GM19240 (cell line): ENCODE results near the gene METAP1.
"Not testable (repeated sequence)": the region's sequence is repeated elsewhere in the genome, so short reads cannot be mapped to it uniquely, and the experiment has no call there.

Experiments
- DNase-seq: peaks from one replicate; pipeline ENCODE4 v3.0.0; 2011; ENCODE audit warnings: low spot score; ENCODE audit not compliant: insufficient read length

The METAP1 gene

GRCh38 chr4:98997166-98997565 is 1.6 kb downstream of the METAP1 start:
- DNase-seq: no peak

- no peak for DNase-seq
These were observed 3.0 kb downstream of the METAP1 start for GRCh38 chr4:98998551-98998950.

- DNase-seq: no peak
These were observed 6.8 kb downstream of the METAP1 start for GRCh38 chr4:99002279-99002678.

GRCh38 chr4:99008051-99008450 is 12.5 kb downstream of the METAP1 start:
- no peak for DNase-seq

- no peak for DNase-seq
These were observed 16.4 kb downstream of the METAP1 start for GRCh38 chr4:99011910-99012309.

GRCh38 chr4:99013402-99013843 is 17.9 kb downstream of the METAP1 start:
- DNase-seq: no peak

- DNase-seq: no peak
These were observed 18.5 kb downstream of the METAP1 start for GRCh38 chr4:99013884-99014523.

- no peak for DNase-seq
These were observed 25.9 kb downstream of the METAP1 start for GRCh38 chr4:99021386-99021785.

- no peak for DNase-seq
These were observed 27.0 kb downstream of the METAP1 start for GRCh38 chr4:99022566-99022965.

GRCh38 chr4:99023800-99024251 is 28.3 kb downstream of the METAP1 start:
- DNase-seq: not testable (repeated sequence)

GRCh38 chr4:99024481-99025275 is 29.2 kb downstream of the METAP1 start:
- no peak for DNase-seq

GRCh38 chr4:99025506-99025905 is 30.0 kb downstream of the METAP1 start:
- no peak for DNase-seq

- DNase-seq: no peak
These were observed 31.8 kb downstream of the METAP1 start for GRCh38 chr4:99027304-99027703.

- DNase-seq: no peak
These were observed 32.7 kb downstream of the METAP1 start for GRCh38 chr4:99028187-99028586.

- DNase-seq: no peak
These were observed 33.7 kb downstream of the METAP1 start for GRCh38 chr4:99029018-99029735.

GRCh38 chr4:99029852-99030251 is 34.3 kb downstream of the METAP1 start:
- DNase-seq: no peak

GRCh38 chr4:99033956-99034355 is 38.4 kb downstream of the METAP1 start:
- no peak for DNase-seq

GRCh38 chr4:99038213-99038612 is 42.7 kb downstream of the METAP1 start:
- DNase-seq: no peak

GRCh38 chr4:99043346-99043745 is 47.8 kb downstream of the METAP1 start:
- no peak for DNase-seq

GRCh38 chr4:99047710-99048109 is 52.2 kb downstream of the METAP1 start:
- DNase-seq: no peak

GRCh38 chr4:99052902-99053301 is 57.4 kb downstream of the METAP1 start:
- no peak for DNase-seq

GRCh38 chr4:99054428-99054994 is 59.0 kb downstream of the METAP1 start:
- DNase-seq: no peak
